GM10847 (cell line): Measurements from ENCODE around the gene ST8SIA1.

Source experiments
- POLR2A ChIP-seq: IDR thresholded peaks from 2 replicates; pipeline ENCODE4 v1.6.1; 2011; ENCODE audit not compliant: insufficient read length; ENCODE audit errors: extremely low read depth

The ST8SIA1 gene

GRCh38 chr12:22334410-22335100, at the start of gene ST8SIA1:
Gene ST8SIA1, minus strand, starts transcription at chr12:22334707. Its CDS starts 475 bp downstream, at chr12:22334232.
- TF ChIP-seq POLR2A: no peak

GRCh38 chr12:22380031-22380430, 45.5 kb upstream of the ST8SIA1 start:
- TF ChIP-seq POLR2A: no peak

- no peak for TF ChIP-seq POLR2A
These were observed 43.4 kb upstream of the ST8SIA1 start for GRCh38 chr12:22377731-22378496.

- no peak for TF ChIP-seq POLR2A
These were observed 40.0 kb upstream of the ST8SIA1 start for GRCh38 chr12:22374508-22374907.

- TF ChIP-seq POLR2A: no peak
These were observed 37.9 kb upstream of the ST8SIA1 start for GRCh38 chr12:22372277-22372837.

GRCh38 chr12:22366181-22366580, 31.7 kb upstream of the ST8SIA1 start:
- no peak for TF ChIP-seq POLR2A

- no peak for TF ChIP-seq POLR2A
These were observed 27.3 kb upstream of the ST8SIA1 start for GRCh38 chr12:22361785-22362184.

GRCh38 chr12:22360774-22361173, 26.3 kb upstream of the ST8SIA1 start:
- TF ChIP-seq POLR2A: no peak

GRCh38 chr12:22357531-22357930, 23.0 kb upstream of the ST8SIA1 start:
- no peak for TF ChIP-seq POLR2A

GRCh38 chr12:22356231-22356630, 21.7 kb upstream of the ST8SIA1 start:
- no peak for TF ChIP-seq POLR2A

GRCh38 chr12:22355011-22355580, 20.6 kb upstream of the ST8SIA1 start:
- TF ChIP-seq POLR2A: no peak

- no peak for TF ChIP-seq POLR2A
These were observed 19.3 kb upstream of the ST8SIA1 start for GRCh38 chr12:22353615-22354325.

- no peak for TF ChIP-seq POLR2A
These were observed 16.4 kb upstream of the ST8SIA1 start for GRCh38 chr12:22350886-22351285.

GRCh38 chr12:22348208-22348607, 13.7 kb upstream of the ST8SIA1 start:
- no peak for TF ChIP-seq POLR2A

GRCh38 chr12:22340143-22340542, 5.6 kb upstream of the ST8SIA1 start:
- TF ChIP-seq POLR2A: no peak

- TF ChIP-seq POLR2A: no peak
These were observed 5.2 kb upstream of the ST8SIA1 start for GRCh38 chr12:22339691-22340090.

GRCh38 chr12:22335794-22336166, 1.3 kb upstream of the ST8SIA1 start:
- TF ChIP-seq POLR2A: no peak
